Ishikawa (cell line): Measurements from ENCODE around the gene CDCA8.

Source experiments
- CEBPB ChIP-seq: IDR thresholded peaks from 2 replicates; pipeline ENCODE4 v1.6.1; 2012
- CREB1 ChIP-seq: IDR thresholded peaks from 2 replicates; pipeline ENCODE4 v1.6.1; 2012; ENCODE audit warnings: low read depth
- EGR1 ChIP-seq: IDR thresholded peaks from 2 replicates; pipeline ENCODE4 v1.6.1; 2012
- EP300 ChIP-seq: IDR thresholded peaks from 2 replicates; pipeline ENCODE4 v1.6.1; 2012; ENCODE audit warnings: borderline replicate concordance
- FOXM1 ChIP-seq: IDR thresholded peaks from 2 replicates; pipeline ENCODE4 v1.6.1; 2012; ENCODE audit warnings: low read depth, borderline replicate concordance
- MAX ChIP-seq: IDR thresholded peaks from 2 replicates; pipeline ENCODE4 v1.6.1; 2012
- NFIC ChIP-seq: IDR thresholded peaks from 2 replicates; pipeline ENCODE4 v1.6.1; 2012
- RAD21 ChIP-seq: IDR thresholded peaks from 2 replicates; pipeline ENCODE4 v1.6.1; 2012; ENCODE audit warnings: low read depth
- TAF1 ChIP-seq: IDR thresholded peaks from 2 replicates; pipeline ENCODE4 v1.6.1; 2012; ENCODE audit warnings: low read depth, mild to moderate bottlenecking
- TCF12 ChIP-seq: IDR thresholded peaks from 2 replicates; pipeline ENCODE4 v1.6.1; 2012; ENCODE audit warnings: low read depth
- TEAD4 ChIP-seq: IDR thresholded peaks from 2 replicates; pipeline ENCODE4 v1.6.1; 2012
- USF1 ChIP-seq: IDR thresholded peaks from 2 replicates; pipeline ENCODE4 v1.6.1; 2012
- YY1 ChIP-seq: IDR thresholded peaks from 2 replicates; pipeline ENCODE4 v1.6.1; 2012; ENCODE audit warnings: low read depth
- ZBTB7A ChIP-seq: IDR thresholded peaks from 2 replicates; pipeline ENCODE4 v1.6.1; 2012; ENCODE audit warnings: low read depth
- TF ChIP-seq, protein P1 (sequence below): IDR thresholded peaks from 2 replicates; pipeline ENCODE4 v1.6.1; 2012; ENCODE audit warnings: low read depth, mild to moderate bottlenecking

The CDCA8 gene

GRCh38 chr1:37704966-37705365 is 12.7 kb downstream of the CDCA8 start:
- TF ChIP-seq EGR1, result no peak
- TF ChIP-seq USF1, result no peak
- TF ChIP-seq CEBPB, result no peak
- no peak for TF ChIP-seq ZBTB7A
- no peak for TF ChIP-seq NFIC
- no peak for TF ChIP-seq CREB1
- no peak for TF ChIP-seq TCF12
- TF ChIP-seq RAD21, result no peak
- TF ChIP-seq EP300, result no peak
- TF ChIP-seq, protein P1, sequence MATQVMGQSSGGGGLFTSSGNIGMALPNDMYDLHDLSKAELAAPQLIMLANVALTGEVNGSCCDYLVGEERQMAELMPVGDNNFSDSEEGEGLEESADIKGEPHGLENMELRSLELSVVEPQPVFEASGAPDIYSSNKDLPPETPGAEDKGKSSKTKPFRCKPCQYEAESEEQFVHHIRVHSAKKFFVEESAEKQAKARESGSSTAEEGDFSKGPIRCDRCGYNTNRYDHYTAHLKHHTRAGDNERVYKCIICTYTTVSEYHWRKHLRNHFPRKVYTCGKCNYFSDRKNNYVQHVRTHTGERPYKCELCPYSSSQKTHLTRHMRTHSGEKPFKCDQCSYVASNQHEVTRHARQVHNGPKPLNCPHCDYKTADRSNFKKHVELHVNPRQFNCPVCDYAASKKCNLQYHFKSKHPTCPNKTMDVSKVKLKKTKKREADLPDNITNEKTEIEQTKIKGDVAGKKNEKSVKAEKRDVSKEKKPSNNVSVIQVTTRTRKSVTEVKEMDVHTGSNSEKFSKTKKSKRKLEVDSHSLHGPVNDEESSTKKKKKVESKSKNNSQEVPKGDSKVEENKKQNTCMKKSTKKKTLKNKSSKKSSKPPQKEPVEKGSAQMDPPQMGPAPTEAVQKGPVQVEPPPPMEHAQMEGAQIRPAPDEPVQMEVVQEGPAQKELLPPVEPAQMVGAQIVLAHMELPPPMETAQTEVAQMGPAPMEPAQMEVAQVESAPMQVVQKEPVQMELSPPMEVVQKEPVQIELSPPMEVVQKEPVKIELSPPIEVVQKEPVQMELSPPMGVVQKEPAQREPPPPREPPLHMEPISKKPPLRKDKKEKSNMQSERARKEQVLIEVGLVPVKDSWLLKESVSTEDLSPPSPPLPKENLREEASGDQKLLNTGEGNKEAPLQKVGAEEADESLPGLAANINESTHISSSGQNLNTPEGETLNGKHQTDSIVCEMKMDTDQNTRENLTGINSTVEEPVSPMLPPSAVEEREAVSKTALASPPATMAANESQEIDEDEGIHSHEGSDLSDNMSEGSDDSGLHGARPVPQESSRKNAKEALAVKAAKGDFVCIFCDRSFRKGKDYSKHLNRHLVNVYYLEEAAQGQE, result no peak
- no peak for TF ChIP-seq YY1
- TF ChIP-seq TEAD4, result no peak
- TF ChIP-seq FOXM1, result no peak
- no peak for TF ChIP-seq TAF1
- TF ChIP-seq MAX, result no peak

- TF ChIP-seq TAF1 (no peak), TCF12 (no peak), NFIC (no peak), MAX (no peak), RAD21 (no peak), EGR1 (no peak), USF1 (no peak), CREB1 (no peak), FOXM1 (no peak), CEBPB (no peak), EP300 (no peak), TEAD4 (no peak), YY1 (no peak), ZBTB7A (no peak)
- TF ChIP-seq, protein P1, result no peak
These were observed 13.1 kb downstream of the CDCA8 start for GRCh38 chr1:37705399-37705798.

DNA sequence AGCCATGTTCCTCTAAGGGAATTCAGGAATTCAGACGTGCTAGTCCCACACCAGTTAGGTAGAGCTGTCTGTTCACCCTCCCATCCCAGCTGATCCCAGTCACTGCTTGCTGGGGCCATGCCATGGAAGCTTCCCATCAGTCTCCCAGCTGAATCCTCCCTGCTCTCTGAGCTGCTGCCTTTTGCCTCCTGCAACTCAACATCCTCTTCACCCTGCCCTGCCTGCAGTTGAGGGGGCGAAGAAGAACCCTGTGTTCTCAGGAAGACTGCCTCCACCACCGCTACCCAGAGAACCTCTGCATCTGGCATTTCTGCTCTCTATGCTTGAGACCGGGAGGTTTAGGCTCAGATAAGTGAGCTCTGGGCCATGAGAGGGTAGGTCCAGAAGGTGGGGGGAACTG is 16.2 kb downstream of the CDCA8 start:
- TF ChIP-seq NFIC, result no peak
- TF ChIP-seq FOXM1, result no peak
- no peak for TF ChIP-seq RAD21
- TF ChIP-seq CREB1, result no peak
- TF ChIP-seq, protein P1, result no peak
- no peak for TF ChIP-seq TEAD4
- no peak for TF ChIP-seq TCF12
- no peak for TF ChIP-seq MAX

GRCh38 chr1:37714226-37714625 is 21.9 kb downstream of the CDCA8 start:
- TF ChIP-seq, protein P1, result no peak
- TF ChIP-seq FOXM1 (no peak), ZBTB7A (no peak), CREB1 (no peak), YY1 (no peak), EGR1 (no peak), RAD21 (no peak), TAF1 (no peak), NFIC (no peak), MAX (no peak), TEAD4 (no peak), TCF12 (no peak)
